ENCODE data around the gene LYRM4. TPM values are rescaled to one million over a fixed set of nuclear protein-coding genes. Genes with fewer than 3 reads are reported as not detected.

The LYRM4 gene
- total RNA-seq, 4 donors from 2014 or later = 16.9 to 20.9 (median 18.4) TPM

GRCh38 chr6:5087389-5087788 lies 173.4 kb downstream of the LYRM4 start:
- no peak for DNase-seq (ENCODE audit: extremely low spot score)
- intact Hi-C loops (cut with DNase I) = loop anchor here (10.0 kb wide), 1 partner anchor 63 kb away; no protein-coding TSS in a partner anchor

GRCh38 chr6:5086294-5086890 lies 174.4 kb downstream of the LYRM4 start:
- Histone ChIP-seq H3K36me3 (no peaks in the 10 kb centered on the region), H3K27me3 (no peaks in the 10 kb centered on the region), H3K4me3 (peak overlapping the region; percentile 59 to 82 (median 72)), H3K4me1 (peaks cover 18 to 37% (median 25%) of the 10 kb centered on the region in 4 donors), H3K9me3 (no peaks in the 10 kb centered on the region), H3K27ac (replicated peaks in 1 of 4) (peak overlapping the region in 3 of 4 donors; percentile 87 to 89 (median 88))
- TF ChIP-seq POLR2A (IDR thresholded peaks at IDR 0.05; ENCODE audit: low read depth) (no peak), EP300 (IDR thresholded peaks at IDR 0.05) (no peak), POLR2AphosphoS5 (IDR thresholded peaks at IDR 0.05) (no peak)
- 70% methylated on average over 15 of the region's 56 CpGs for WGBS
- no peak for DNase-seq (ENCODE audit: extremely low spot score)
- intact Hi-C loops (cut with DNase I) = loop anchor here (10.0 kb wide), 1 partner anchor 62 kb away; no protein-coding TSS in a partner anchor

More at GRCh38 chr6:5087389-5087788, 173.4 kb downstream of the LYRM4 start:
- Histone ChIP-seq H3K4me3 (no peak overlapping the region), H3K36me3 (no peaks in the 10 kb centered on the region), H3K27ac (replicated peaks in 1 of 4) (no peak overlapping the region), H3K27me3 (no peaks in the 10 kb centered on the region), H3K9me3 (no peaks in the 10 kb centered on the region), H3K4me1 (peaks cover 18 to 37% (median 25%) of the 10 kb centered on the region in 4 donors)
- TF ChIP-seq POLR2AphosphoS5 (IDR thresholded peaks at IDR 0.05) (no peak), CTCF (IDR thresholded peaks at IDR 0.05) (no peak), EP300 (IDR thresholded peaks at IDR 0.05) (no peak), POLR2A (IDR thresholded peaks at IDR 0.05; ENCODE audit: low read depth) (no peak)
- 94% methylated on average over 19 of the region's 19 CpGs for WGBS

- no peak for TF ChIP-seq POLR2A (IDR thresholded peaks at IDR 0.05; ENCODE audit: low read depth)
- TF ChIP-seq CTCF (IDR thresholded peaks at IDR 0.05) = no peak
- TF ChIP-seq EP300 (IDR thresholded peaks at IDR 0.05) = no peak
- no peak for TF ChIP-seq POLR2AphosphoS5 (IDR thresholded peaks at IDR 0.05)
- intact Hi-C loops (cut with DNase I) = loop anchor here (10.0 kb wide), 1 partner anchor 61 kb away; no protein-coding TSS in a partner anchor
- no CpG with 5 or more reads among the region's 74 CpGs for WGBS
- no peak for DNase-seq (ENCODE audit: extremely low spot score)
- no peaks in the 10 kb centered on the region for H3K36me3 ChIP-seq
- no peaks in the 10 kb centered on the region for H3K9me3 ChIP-seq
- peak overlapping the region; percentile 59 to 82 (median 72) for H3K4me3 ChIP-seq
- peak overlapping the region; percentile 81 to 89 (median 88) for H3K27ac ChIP-seq (replicated peaks in 1 of 4)
- no peaks in the 10 kb centered on the region for H3K27me3 ChIP-seq
- peaks cover 18 to 37% (median 25%) of the 10 kb centered on the region in 4 donors for H3K4me1 ChIP-seq
These were observed 175.0 kb downstream of the LYRM4 start for GRCh38 chr6:5085648-5086293.

GRCh38 chr6:5084781-5085647 lies 175.7 kb downstream of the LYRM4 start, which contains the start of gene PPP1R3G:
Gene PPP1R3G, plus strand, starts transcription at chr6:5085341. Its CDS starts 145 bp downstream, at chr6:5085486.
- no peak for DNase-seq (ENCODE audit: extremely low spot score)
- no peaks in the 10 kb centered on the region for H3K27me3 ChIP-seq
- intact Hi-C loops (cut with DNase I) = loop anchor here (10.0 kb wide), 1 partner anchor 60 kb away; no protein-coding TSS in a partner anchor
- H3K9me3 ChIP-seq = no peaks in the 10 kb centered on the region
- H3K4me1 ChIP-seq = peaks cover 18 to 37% (median 25%) of the 10 kb centered on the region in 4 donors
- peak within 1 kb of the TSS; percentile 81 to 89 (median 88) for H3K27ac ChIP-seq (replicated peaks in 1 of 4)
- no peak for TF ChIP-seq POLR2A (IDR thresholded peaks at IDR 0.05; ENCODE audit: low read depth)
- no peak for TF ChIP-seq EP300 (IDR thresholded peaks at IDR 0.05)
- no peak for TF ChIP-seq CTCF (IDR thresholded peaks at IDR 0.05)
- TF ChIP-seq POLR2AphosphoS5 (IDR thresholded peaks at IDR 0.05) = no peak
- peak within 1 kb of the TSS; percentile 59 to 82 (median 72) for H3K4me3 ChIP-seq
- 0% methylated on average over 10 of the region's 83 CpGs for WGBS
- H3K36me3 ChIP-seq = no peaks in the 10 kb centered on the region

Measured in esophagus muscularis mucosa (tissue), 4 donors.